Forelimb muscle (tissue), 1 donor: Measurements from ENCODE around the gene COPS8. TPM values are rescaled to one million over a fixed set of nuclear protein-coding genes. Genes with fewer than 3 reads are reported as not detected.

Experiments
- DNase-seq: peaks from one replicate; pipeline ENCODE4 v3.0.0-alpha.2; 2013; ENCODE audit warnings: low read depth
- polyA plus RNA-seq: library from polyadenylated mRNA; unstranded; fragments of 120-200 nt; gene quantifications from one replicate; pipeline ENCODE4 v1.2.1, GENCODE V29; 2013; ENCODE audit not compliant: insufficient read length

COPS8 gene
- polyA plus RNA-seq, 1 donor = 57.7 TPM

DNA sequence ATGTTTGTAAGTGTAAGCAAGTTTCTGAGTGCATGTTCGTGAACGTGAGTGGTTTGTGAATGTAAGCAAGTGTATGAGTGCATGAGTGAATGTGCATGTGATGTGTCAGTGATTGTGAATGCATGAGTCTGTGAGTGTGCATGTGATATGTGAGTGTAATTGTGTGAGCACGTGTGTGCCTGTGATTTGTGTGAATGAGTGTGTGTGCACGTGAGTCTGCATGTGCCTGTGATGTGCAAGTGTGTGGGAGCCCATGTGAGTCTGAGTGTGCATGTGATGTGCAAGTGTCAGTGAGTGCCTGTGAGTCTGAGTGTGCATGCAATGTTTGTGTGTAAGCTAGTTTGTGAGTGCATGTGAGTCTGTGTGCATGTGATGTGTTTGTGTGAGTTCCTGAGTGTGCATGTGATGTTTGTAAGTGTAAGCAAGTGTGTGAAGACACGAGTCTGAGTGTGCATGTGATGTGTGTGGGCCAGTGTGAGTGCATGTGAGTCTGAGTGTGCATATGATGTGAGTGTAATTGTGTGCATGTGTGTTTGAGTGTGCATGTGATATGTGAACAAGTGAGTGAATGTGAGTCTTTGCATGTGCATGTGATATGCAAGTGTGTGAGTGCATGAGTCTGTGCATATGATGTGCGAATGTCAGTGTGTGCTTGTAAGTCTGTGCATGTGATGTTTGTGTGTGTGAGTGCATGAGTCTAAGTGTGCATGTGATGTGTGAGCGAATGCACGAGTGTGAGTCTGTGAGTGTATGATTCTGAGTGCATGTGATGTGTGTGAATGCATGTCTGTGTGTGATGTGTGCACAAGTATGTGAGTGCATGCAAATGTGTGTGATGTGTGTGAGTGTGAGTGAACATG, 45.1 kb downstream of the COPS8 start:
- DNase-seq = no peak

DNA sequence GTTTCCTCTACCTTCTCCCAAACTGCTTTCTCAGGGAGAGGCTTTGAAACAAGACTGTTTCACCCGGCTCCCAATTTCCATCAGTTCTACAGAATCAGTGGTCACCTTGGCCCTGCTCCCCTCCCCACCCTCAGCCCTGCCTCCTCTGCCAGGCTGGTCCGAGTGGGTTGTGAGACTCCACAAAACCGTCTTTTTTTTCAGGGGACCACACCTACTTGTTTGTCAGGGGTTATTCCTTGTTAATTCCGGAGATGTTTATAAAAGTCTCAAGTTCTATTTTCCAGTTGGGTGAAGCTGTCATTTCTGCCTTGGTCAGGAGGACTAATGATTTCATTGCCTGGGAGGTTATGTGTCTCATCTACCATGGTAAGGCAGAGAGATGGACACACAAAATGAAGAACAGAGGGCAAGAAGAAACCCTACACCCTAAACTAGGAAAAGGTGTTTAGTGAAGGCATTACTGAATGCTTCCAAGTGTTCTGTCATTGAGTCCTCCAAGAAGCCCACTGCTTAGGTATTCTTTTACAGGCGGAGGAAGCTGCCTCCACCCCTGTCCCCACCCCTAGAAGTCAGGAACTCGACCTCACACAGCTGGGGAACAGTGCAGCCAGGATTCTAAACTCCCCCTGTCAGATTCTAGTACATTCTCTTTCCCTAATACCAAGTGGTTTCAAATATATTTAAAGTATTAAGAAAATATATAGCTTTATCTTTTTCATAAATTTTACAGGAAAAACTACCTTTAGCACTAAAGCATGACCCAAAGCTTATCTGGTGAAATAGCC, 46.3 kb downstream of the COPS8 start:
- DNase-seq = no peak

DNA sequence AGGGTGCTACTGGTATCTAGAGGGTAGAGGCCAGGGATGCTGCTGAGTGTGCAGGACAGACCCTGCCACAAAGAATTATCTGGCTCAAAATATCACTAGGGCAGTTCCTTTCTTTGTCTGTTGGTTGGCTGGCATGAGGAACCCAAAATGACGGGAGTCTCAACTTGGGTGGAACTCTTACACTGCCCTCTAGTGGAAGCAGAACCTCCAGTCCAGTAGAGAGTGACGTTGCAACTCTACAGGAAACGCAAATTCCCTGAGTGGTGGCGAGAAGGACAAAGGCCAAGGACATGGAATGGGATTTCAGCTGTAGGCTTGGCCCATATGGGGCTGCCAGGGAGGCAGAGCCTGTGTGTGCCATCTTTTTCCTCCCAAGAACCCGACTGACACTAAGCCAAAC, 47.1 kb downstream of the COPS8 start:
- DNase-seq = no peak

DNA sequence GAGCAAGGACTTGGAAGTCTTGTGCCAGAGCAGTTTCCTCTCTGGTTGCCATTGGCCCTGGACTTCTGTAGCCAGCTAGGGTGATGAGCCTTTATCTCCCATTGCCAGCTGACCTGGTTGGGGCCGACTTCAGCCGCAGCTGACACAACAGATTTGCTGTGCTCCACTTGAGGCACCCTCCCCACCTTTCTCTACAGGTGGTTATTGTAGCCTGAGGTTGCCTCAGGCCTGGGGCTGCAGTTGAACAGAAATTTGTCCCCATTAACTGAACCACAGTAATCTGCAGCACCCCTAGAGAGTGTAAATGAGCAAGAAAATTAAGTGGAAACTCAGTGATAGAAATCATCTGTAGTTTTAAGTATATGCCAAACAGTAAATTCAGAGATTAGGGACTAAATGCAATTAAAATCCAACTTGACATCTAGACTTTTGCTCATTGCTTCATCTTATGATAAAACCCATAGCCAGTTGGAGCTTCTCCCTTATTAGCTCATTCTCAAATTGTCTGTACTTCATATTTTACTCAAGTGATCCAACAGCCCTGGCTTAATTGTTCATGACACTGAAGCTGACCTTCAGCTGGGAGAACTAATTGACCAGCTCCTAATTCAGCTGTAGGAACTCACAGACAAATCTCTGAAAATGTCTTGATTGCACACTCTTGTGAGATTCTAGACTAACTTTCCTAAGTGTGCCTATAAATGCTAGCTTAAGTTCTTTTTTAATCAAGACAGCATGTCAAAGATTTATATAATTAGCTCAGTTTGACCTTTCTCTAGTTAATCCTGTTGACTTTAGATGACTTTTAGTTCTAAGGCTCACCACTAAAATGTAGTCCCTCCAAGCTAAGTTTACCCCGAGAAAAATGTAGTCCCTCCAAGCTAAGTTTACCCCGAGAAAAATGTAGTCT, 48.9 kb downstream of the COPS8 start:
- no peak for DNase-seq

DNA sequence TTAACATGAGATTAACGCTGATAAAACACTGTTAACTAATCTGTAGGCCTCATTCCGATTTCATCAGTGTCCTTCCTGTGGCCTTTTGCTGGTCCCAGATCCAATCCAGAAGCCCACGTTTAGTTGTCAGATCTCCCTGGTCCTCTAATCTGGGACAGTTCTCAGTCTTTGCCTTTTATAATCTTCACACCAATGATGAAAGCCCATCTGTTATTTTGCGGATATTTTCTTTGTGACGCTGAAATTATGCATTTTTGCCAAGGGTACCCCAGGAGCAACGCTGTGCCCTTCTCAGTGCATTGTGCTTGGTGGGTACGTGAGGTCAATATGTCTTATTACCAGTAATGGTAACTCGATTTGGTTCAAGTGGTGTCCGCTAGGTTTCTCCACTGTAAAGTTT, 51.1 kb downstream of the COPS8 start:
- no peak for DNase-seq

DNA sequence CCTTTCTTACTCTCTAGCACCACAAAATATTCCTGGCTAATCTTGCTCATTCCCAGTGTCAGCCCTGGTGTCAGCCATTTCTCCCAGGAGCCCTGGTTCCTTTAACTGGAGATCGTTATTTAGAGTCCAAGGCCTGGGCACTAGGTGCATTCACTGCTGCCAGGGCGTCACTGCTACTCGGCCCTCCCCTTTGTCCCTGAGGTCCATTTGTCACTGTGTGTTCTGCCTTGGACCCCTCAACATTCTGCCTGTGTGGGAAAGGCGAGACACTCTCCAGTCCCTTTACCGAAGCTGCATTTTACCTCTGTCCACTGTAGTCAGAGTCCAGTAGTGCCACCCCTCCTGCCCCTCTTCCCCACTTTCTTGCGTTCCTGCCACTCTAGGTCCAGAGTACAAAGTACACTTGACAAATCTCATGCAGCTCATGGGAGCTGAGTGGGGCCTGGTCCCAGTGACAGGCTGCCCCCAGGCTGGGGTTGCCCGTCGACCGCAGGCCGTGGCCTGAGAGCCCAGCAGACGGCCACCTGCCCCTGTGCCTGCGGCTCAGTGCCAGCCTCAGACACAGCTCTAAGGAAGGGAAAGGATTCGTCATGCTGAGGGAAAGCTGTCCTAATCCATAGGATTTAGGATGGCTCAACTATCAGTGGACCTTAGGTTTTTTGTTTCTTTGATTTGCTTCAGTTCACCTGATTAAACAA, 52.1 kb downstream of the COPS8 start:
- no peak for DNase-seq

DNA sequence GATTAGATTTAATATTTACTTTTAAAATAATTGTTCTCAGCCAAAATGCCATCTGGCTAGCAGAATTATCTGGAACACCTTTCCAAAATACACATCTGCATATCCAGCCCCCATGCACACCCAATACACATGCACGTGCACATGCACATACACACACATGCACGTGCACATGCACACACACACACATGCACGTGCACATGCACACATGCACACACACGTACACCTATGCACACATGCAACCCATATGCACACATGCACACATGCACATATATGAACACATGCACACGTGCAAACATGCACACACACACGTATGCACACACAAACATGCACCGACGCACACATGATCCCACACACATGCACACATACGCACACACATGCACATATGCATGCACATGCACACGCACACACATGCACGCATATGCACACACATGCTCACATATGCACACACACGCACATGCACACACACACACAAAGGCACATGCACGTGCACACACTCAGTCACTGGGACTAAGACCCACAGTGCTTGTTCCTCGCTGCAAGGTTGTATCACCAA, 53.5 kb downstream of the COPS8 start:
- DNase-seq = no peak

DNA sequence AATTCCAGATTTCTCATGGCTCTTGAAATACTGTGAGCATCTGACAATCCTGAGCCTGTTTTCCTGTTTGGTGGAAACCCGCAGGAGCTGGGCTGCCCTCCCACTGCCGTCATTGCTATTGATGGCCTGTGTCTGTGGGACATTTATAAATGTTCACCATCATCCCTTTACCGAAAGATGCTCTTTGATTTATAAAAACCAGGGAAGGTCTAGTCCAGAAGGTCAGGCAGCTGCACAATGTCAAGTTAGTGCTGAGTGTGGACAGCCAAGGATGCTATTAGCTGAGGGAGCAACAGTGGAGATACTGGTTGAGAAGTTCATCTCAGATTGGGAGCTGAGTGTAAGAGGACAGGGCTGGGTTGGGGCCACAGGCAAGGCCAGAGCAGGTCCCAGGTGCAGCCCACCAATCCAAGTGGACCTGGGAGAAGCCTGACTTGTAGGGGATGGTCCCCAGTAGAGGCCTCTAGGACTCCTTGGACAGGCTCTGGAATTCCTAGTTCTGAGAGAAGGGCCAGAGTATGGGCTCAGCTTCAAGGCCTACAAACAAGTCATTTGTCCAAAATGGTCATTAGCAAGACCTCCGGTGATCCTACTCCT, 55.1 kb downstream of the COPS8 start:
- no peak for DNase-seq

DNA sequence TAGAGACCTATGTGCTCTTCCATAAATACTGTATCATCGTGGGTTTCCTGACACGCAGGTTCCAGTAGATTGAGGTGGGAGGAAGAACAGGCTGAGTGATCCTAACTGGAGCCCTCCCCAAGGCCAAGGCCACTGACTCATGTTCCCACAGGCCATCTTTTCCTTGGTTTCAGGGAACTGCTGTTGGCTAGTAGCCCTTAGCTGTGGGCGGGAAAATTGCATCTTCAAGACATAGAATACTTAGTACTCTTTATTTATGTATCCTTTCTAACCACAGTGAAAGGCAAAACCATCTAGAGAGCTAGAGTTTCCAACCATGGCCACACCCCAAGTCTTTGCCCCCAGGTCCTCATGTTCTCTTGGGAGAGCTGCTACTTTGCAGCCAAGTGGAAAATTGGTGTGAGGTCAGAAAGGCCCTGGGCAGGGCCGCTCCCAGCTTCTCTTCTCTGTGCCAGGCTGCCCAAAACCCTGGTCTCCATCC, 55.9 kb downstream of the COPS8 start:
- no peak for DNase-seq

DNA sequence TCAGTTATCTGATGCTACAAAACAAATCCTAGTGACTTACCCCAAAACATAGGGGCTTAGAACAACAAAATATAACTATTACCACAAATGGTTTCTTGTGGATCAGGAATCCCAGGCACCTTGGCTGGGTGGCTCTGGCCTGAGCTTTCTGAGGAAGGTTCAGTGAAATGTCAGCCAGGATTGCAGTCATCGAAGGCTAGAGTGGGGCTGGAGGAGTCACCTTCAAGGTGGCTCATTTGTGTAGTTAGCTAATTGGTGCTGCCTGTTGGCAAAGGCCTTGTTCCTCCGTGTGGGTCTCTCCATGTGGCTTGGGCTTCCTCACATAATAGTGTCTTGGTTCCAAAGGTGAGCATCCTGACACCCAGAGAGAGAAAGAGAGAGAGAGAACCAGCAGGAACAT, 57.4 kb downstream of the COPS8 start:
- DNase-seq = no peak

DNA sequence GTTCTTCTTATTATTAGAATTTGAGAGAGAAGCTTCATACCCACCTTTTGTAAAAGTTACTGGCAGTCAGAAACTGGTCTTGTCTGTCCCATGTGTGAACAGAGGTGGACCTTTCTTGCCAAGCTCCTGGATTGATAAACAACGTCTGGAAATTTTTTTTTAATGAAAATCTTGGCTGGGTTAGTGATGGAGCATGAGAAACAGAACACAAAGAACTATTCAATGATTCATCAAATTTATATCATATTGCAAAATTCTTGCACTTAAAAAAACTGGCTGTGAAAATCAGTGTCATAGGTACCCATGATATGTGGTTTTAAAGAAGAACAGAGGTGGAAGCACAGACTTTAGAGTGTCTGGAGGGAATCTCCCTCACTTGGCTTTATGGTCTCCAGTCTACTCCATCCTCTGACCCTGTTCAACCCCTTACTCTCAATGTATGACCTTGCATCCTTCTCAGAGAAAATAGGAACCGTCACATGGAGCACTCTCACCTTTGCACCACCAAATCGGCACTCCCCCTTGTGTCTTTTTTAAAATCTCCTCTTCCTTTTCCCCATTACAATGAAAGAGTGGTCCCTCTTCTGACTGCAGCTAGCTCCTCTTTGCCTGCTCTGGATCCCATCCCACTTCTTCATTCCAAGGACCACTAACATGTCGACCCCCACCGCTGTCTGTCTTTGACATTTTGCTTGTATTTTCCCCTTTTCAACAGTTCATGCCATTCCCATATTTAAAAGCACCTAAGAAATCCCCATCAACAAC, 58.2 kb downstream of the COPS8 start:
- DNase-seq = no peak

DNA sequence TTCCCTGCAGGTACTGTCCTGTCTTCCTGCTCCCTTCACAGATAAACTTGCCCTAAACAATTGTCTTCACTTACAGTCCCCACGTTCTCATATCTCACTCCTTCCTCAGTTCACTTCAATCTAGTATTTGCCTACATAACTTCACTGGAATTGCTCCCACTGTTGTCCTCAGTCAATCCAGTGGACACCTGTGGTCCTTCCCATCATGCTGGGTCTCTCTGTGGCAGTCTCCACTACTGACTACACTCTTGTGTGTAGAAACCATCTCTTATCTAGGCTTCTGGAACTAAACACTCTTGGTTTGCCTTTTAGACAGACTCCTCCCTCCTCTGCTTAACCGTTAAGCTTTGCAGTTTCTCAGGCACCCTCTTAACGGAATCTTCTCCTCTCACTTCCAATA, 58.8 kb downstream of the COPS8 start:
- no peak for DNase-seq

DNA sequence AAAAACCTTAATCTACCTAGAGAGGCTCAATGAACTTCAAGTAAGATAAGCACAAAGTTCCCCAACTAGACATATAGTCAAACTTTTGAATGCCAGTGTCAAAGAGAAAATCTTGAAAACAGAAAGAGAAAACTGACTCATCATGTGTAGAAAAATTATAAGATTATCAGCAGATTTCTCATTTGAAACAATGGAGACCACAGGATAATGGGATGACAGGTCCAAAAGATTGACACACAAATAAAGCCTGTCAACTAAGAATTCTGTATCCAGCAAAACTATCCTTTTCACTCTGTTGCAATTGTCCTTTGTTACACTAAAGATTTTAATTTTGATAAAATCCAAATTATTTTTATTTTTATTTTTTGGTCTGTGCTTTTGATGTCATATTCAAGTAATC, 61.6 kb downstream of the COPS8 start:
- no peak for DNase-seq

DNA sequence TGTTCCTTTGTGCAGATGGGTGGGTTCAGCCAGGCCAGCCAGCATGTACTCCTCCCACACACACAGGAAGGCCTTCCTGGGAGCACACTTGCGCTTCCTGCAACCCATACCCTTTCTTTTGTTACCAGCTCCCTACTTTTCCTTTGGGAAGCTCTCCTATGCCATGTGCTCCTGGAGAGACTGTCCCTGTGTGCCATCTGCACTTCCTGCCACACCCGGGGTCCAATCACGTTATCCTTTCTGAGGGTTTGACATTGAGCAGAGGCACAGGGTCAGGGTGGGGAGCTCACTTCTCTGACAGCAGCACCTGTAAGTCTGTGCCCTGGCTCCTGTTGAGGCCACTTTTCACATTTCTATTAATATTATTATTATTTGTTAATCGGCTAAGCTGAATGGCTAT, 62.9 kb downstream of the COPS8 start:
- DNase-seq = no peak

DNA sequence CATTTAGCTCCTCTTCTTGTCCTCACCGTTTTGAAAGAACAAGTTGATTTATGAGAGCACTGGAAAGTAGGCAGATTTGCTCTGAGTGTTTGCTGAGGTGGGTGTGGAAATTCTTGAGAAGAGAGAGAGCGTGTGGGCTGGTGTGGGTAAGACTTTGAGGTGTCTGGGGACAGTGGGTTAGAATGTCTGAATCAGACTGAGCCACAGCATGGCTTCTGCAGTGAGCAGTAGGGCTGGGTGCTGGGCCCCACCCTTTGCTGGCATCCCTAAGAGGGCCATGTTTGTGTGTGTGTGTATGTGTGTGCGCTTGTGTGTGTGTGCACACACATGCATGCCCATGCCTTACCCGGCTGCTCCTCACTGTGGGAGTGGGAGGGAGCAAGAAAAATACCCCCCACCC, 63.7 kb downstream of the COPS8 start:
- no peak for DNase-seq
